Neural cell (in vitro differentiated cells): ENCODE results near the gene ZFR2. TPM values are rescaled to one million over a fixed set of nuclear protein-coding genes. Genes with fewer than 3 reads are reported as not detected.

Experiments
- H2AFZ ChIP-seq: fragments of 200-600, 300-800 bp; sonication (generic), shearing (Covaris generic); 2 replicates; pipeline ENCODE4 v1.6.0; 2014; ENCODE audit warnings: low read depth, mild to moderate bottlenecking, antibody characterized with exemption, low read length, moderate library complexity
- H3F3A ChIP-seq: fragments of 200-600 bp; shearing (Covaris generic); 2 replicates; pipeline ENCODE4 v1.6.1; 2016; ENCODE audit warnings: mild to moderate bottlenecking, moderate library complexity, mixed read lengths, antibody characterized with exemption, low read length; ENCODE audit not compliant: insufficient read depth, poor library complexity, severe bottlenecking
- H3K27ac ChIP-seq: fragments of 200-600, 300-800 bp; sonication (generic), shearing (Covaris generic); 2 replicates; pipeline ENCODE4 v1.5.1; 2014; ENCODE audit warnings: mild to moderate bottlenecking, low read length, moderate library complexity
- H3K27me3 ChIP-seq: fragments of 300-800, 200-600 bp; sonication (generic), shearing (Covaris generic); 2 replicates; pipeline ENCODE4 v1.6.0; 2014; ENCODE audit warnings: mild to moderate bottlenecking, low read depth, low read length, moderate library complexity; ENCODE audit not compliant: insufficient read depth
- H3K36me3 ChIP-seq: fragments of 300-800, 200-600 bp; sonication (generic), shearing (Covaris generic); 2 replicates; pipeline ENCODE4 v1.5.1; 2014; ENCODE audit warnings: mild to moderate bottlenecking, antibody characterized with exemption, low read length, moderate library complexity; ENCODE audit not compliant: insufficient read depth
- H3K4me2 ChIP-seq: fragments of 300-800, 200-600 bp; sonication (generic), shearing (Covaris generic); 2 replicates; pipeline ENCODE4 v1.6.0; 2014; ENCODE audit warnings: mild to moderate bottlenecking, low read length
- H3K4me3 ChIP-seq: fragments of 300-800, 200-600 bp; sonication (generic), shearing (Covaris generic); 2 replicates; pipeline ENCODE4 v1.5.1; 2014; ENCODE audit warnings: mild to moderate bottlenecking, low read length, moderate library complexity
- H3K79me2 ChIP-seq: fragments of 200-600 bp; shearing (Covaris generic); replicated peaks from 2 replicates; pipeline ENCODE4 v1.6.0; 2014; ENCODE audit warnings: mild to moderate bottlenecking, low read length, moderate library complexity; ENCODE audit not compliant: insufficient read depth
- H3K9ac ChIP-seq: fragments of 300-800, 200-600 bp; sonication (generic), shearing (Covaris generic); 2 replicates; pipeline ENCODE4 v1.6.1; 2016; ENCODE audit warnings: mild to moderate bottlenecking, low read length, mixed read lengths
- H3K9me2 ChIP-seq: fragments of 200-600 bp; shearing (Covaris generic); 2 replicates; pipeline ENCODE4 v1.6.1; 2016; ENCODE audit warnings: mild to moderate bottlenecking, low read length, mixed read lengths; ENCODE audit not compliant: insufficient read depth
- H3K9me3 ChIP-seq: fragments of 200-600, 300-800 bp; sonication (generic), shearing (Covaris generic); 2 replicates; pipeline ENCODE4 v1.6.1; 2016; ENCODE audit warnings: mild to moderate bottlenecking, mixed run types, low read length, moderate library complexity, mixed read lengths
- H4K20me1 ChIP-seq: fragments of 200-600 bp; shearing (Covaris generic); 2 replicates; pipeline ENCODE4 v1.6.1; 2016; ENCODE audit warnings: mild to moderate bottlenecking, mixed run types; ENCODE audit not compliant: insufficient read depth
- CTCF ChIP-seq: fragments of 450-650 bp; IDR thresholded peaks from 2 replicates; pipeline ENCODE4 v1.5.1; 2014; ENCODE audit warnings: antibody characterized with exemption, mild to moderate bottlenecking, moderate library complexity; ENCODE audit not compliant: poor library complexity, severe bottlenecking
- EP300 ChIP-seq: fragments of 450-650 bp; conservative IDR thresholded peaks from 2 replicates; pipeline ENCODE4 v1.6.1; 2014; ENCODE audit warnings: antibody characterized with exemption, mild to moderate bottlenecking, moderate library complexity; ENCODE audit not compliant: poor library complexity, severe bottlenecking
- EZH2 ChIP-seq: fragments of 200-600, 300-800 bp; shearing (Covaris generic), sonication (generic); IDR thresholded peaks from 2 replicates; pipeline ENCODE4 v1.6.1; 2014; ENCODE audit warnings: antibody characterized with exemption, low read length, borderline replicate concordance, mild to moderate bottlenecking; ENCODE audit not compliant: insufficient read depth, poor library complexity, severe bottlenecking
- MXI1 ChIP-seq: fragments of 450-650 bp; conservative IDR thresholded peaks from 2 replicates; pipeline ENCODE4 v1.6.1; 2014; ENCODE audit warnings: antibody characterized with exemption, mild to moderate bottlenecking; ENCODE audit not compliant: poor library complexity, severe bottlenecking
- POLR2AphosphoS5 ChIP-seq: IDR thresholded peaks from 2 replicates; pipeline ENCODE4 v1.6.1; 2012
- RAD21 ChIP-seq: fragments of 450-650 bp; conservative IDR thresholded peaks from 2 replicates; pipeline ENCODE4 v1.6.1; 2014; ENCODE audit warnings: antibody characterized with exemption, mild to moderate bottlenecking, moderate library complexity
- REST ChIP-seq: IDR thresholded peaks from 2 replicates; pipeline ENCODE4 v1.6.1; 2012; ENCODE audit warnings: borderline replicate concordance
- SMC3 ChIP-seq: fragments of 450-650 bp; conservative IDR thresholded peaks from 2 replicates; pipeline ENCODE4 v1.6.1; 2014; ENCODE audit warnings: antibody characterized with exemption, mild to moderate bottlenecking, moderate library complexity; ENCODE audit not compliant: poor library complexity
- TAF1 ChIP-seq: IDR thresholded peaks from 2 replicates; pipeline ENCODE4 v1.6.1; 2012; ENCODE audit warnings: low read depth
- polyA plus RNA-seq: library from polyadenylated mRNA; depleted of rRNA; stranded (reverse); fragments of >200 nt; gene quantifications from 2 replicates; pipeline ENCODE4 v1.2.3, GENCODE V29; 2014

Gene ZFR2
- polyA plus RNA-seq, 1 donor from 2014 or later = 9.0 TPM

- Histone ChIP-seq H3K36me3 (no peaks in the 10 kb centered on the region), H3K9me3 (peaks cover 5% of the 10 kb centered on the region), H3K4me3 (no peak overlapping the region), H3K79me2 (no peaks in the 10 kb centered on the region), H3K27ac (no peak overlapping the region), H3K4me2 (no peak overlapping the region), H3K27me3 (peaks cover 34% of the 10 kb centered on the region), H3K9me2 (no peaks in the 10 kb centered on the region), H4K20me1 (no peaks in the 10 kb centered on the region), H3F3A (no peaks in the 10 kb centered on the region), H3K9ac (no peak overlapping the region), H2AFZ (no peak overlapping the region)
- TF ChIP-seq TAF1 (no peak), RAD21 (no peak), CTCF (no peak), SMC3 (no peak), EP300 (no peak), MXI1 (no peak), POLR2AphosphoS5 (no peak), REST (no peak), EZH2 (no peak)
Observed at GRCh38 chr19:3783660-3784584, 84.9 kb downstream of the ZFR2 start.

GRCh38 chr19:3782903-3783302 is 85.9 kb downstream of the ZFR2 start:
- Histone ChIP-seq H3K27ac (no peak overlapping the region), H3F3A (no peaks in the 10 kb centered on the region), H3K9me2 (no peaks in the 10 kb centered on the region), H3K79me2 (no peaks in the 10 kb centered on the region), H3K9me3 (peaks cover 5% of the 10 kb centered on the region), H3K9ac (no peak overlapping the region), H3K4me3 (no peak overlapping the region), H4K20me1 (no peaks in the 10 kb centered on the region), H2AFZ (no peak overlapping the region), H3K27me3 (peaks cover 34% of the 10 kb centered on the region), H3K4me2 (no peak overlapping the region), H3K36me3 (no peaks in the 10 kb centered on the region)
- TF ChIP-seq MXI1 (no peak), EZH2 (no peak), POLR2AphosphoS5 (no peak)
